K562 (cell line): ENCODE data around the gene PREP. TPM values are rescaled to one million over a fixed set of nuclear protein-coding genes. Genes with fewer than 3 reads are reported as not detected.
A peak's percentile ranks its signal among the peaks of the same experiment; 100 is the strongest.

Experiments
- FOXA3 ChIP-seq, 2 experiments: fragments of 450-650 bp in 1 of 2; sonication (generic) in 1 of 2; formaldehyde crosslinking; IDR thresholded peaks in 1 of 2; conservative IDR thresholded peaks in 1 of 2; 2 replicates each; pipeline versions ENCODE4 v1.4.0 to v1.8.0; 2020 to 2022; ENCODE audit warnings: mild to moderate bottlenecking in 2 of 2, missing genetic modification reagents in 1 of 2
- GABPB1 ChIP-seq: sonication (generic); formaldehyde crosslinking; IDR thresholded peaks from 2 replicates; pipeline ENCODE4 v1.8.0; 2022; ENCODE audit warnings: mild to moderate bottlenecking, missing genetic modification reagents
- KAT7 ChIP-seq: sonication (generic); formaldehyde crosslinking; IDR thresholded peaks from 2 replicates; pipeline ENCODE4 v1.8.0; 2022; ENCODE audit warnings: missing genetic modification reagents, mild to moderate bottlenecking, borderline replicate concordance
- LCOR ChIP-seq: sonication (generic); formaldehyde crosslinking; IDR thresholded peaks from 2 replicates; pipeline ENCODE4 v1.8.0; 2022; ENCODE audit warnings: mild to moderate bottlenecking, missing genetic modification reagents
- NKRF ChIP-seq: fragments of 450-650 bp; IDR thresholded peaks from 2 replicates; pipeline ENCODE4 v1.6.1; 2016; ENCODE audit warnings: borderline replicate concordance
- PTTG1 ChIP-seq: fragments of 450-650 bp; IDR thresholded peaks from 2 replicates; pipeline ENCODE4 v1.6.1; 2016; ENCODE audit warnings: low read depth, mild to moderate bottlenecking, missing genetic modification characterization, missing compliant biosample characterization
- RBBP5 ChIP-seq: fragments of 200-600 bp; sonication (generic); IDR thresholded peaks from 2 replicates; pipeline ENCODE4 v1.6.1; 2012; ENCODE audit warnings: borderline replicate concordance, mild to moderate bottlenecking, low read length, control low read depth, inconsistent platforms; ENCODE audit not compliant: insufficient read depth, poor library complexity, severe bottlenecking
- TFAP4 ChIP-seq: sonication (generic); formaldehyde crosslinking; IDR thresholded peaks from 2 replicates; pipeline ENCODE4 v1.8.0; 2022; ENCODE audit warnings: missing genetic modification reagents, mild to moderate bottlenecking, moderate library complexity, borderline replicate concordance
- ZBTB7A ChIP-seq: IDR thresholded peaks from 2 replicates; pipeline ENCODE4 v1.6.1; 2011; ENCODE audit warnings: low read depth, mild to moderate bottlenecking, low read length, moderate library complexity, borderline replicate concordance; ENCODE audit not compliant: control insufficient read depth
- polyA plus RNA-seq, 8 experiments: library from polyadenylated mRNA; depleted of rRNA in 4 of 8; stranded (reverse) in 5 of 8; unstranded in 3 of 8; fragments of >200 nt; fragmentation: Nextera tagmentation in 2 of 8; fragmentation: Illumina TruSeq in 1 of 8; extraction: Ambion mirVana in 2 of 8; extraction: Trizol in 1 of 8; gene quantifications; 2 replicates each; pipeline versions ENCODE4 v1.2.1 to v1.2.3, GENCODE V29; 2011 to 2014; ENCODE audit warnings: inconsistent platforms in 1 of 8, missing spikeins in 1 of 8
- total RNA-seq, 7 experiments: library from RNA; depleted of rRNA in 6 of 7; stranded (reverse); fragments of >200 nt in 6 of 7; fragmentation: Illumina TruSeq in 2 of 7; extraction: Trizol in 2 of 7; gene quantifications; 2 replicates each; pipeline versions ENCODE4 v1.2.1 to v1.2.3, GENCODE V29; 2011 to 2021; ENCODE audit warnings: low replicate concordance in 1 of 7

Gene PREP
- total and polyA plus RNA-seq, 9 of the 15 experiments (the other 6 are each of a cell fraction or from before 2014, with no cell fraction given), result 14.1 to 60.8 (median 28.3) TPM

- peak; percentile 74; the same call in 1 of the 2 replicates for TF ChIP-seq KAT7 (CRISPR knock-in tag)
- no peak for TF ChIP-seq FOXA3 (CRISPR knock-in tag; conservative IDR thresholded peaks at IDR 0.05 in 1 of 2, IDR thresholded peaks at IDR 0.05 in 1 of 2)
- TF ChIP-seq GABPB1 (CRISPR knock-in tag), result 0 out of 2 replicates have a peak, but pooled peaks have one; percentile 26
- peak; percentile 63; the same call in 1 of the 2 replicates for TF ChIP-seq ZBTB7A
- peak; percentile 70; the same call in 1 of the 2 replicates for TF ChIP-seq NKRF
- no peak for TF ChIP-seq LCOR (CRISPR knock-in tag)
- peak; percentile 55; the same call in 1 of the 2 replicates for TF ChIP-seq TFAP4 (CRISPR knock-in tag)
- no peak for TF ChIP-seq PTTG1
- peak; percentile 79 for TF ChIP-seq RBBP5
- TF ChIP-seq, all 486 proteins: peak for 39
These were observed 568 bp downstream of the PREP start (continued) for GRCh38 chr6:105402090-105402938.
